IMR-90 (cell line): ENCODE measurements around the gene NOP10. TPM values are rescaled to one million over a fixed set of nuclear protein-coding genes. Genes with fewer than 3 reads are reported as not detected.

Experiments used
- ATAC-seq: fragments of 200-7000 bp; cut with Tn5 transposase; 2 replicates; pipeline ENCODE4 v1.9.1; 2020; ENCODE audit warnings: low read depth, mild to moderate bottlenecking, moderate library complexity
- BruUV-seq: library from RNA; stranded (reverse); fragments of 400-500 nt; replicated peaks from 2 replicates; lab custom pipeline; 2021; lab: Mats Ljungman, UMichigan
- CTCF ChIA-PET: fragments of 300-600 bp; formaldehyde crosslinking; extraction: SDS; loops from one replicate; lab custom pipeline; 2021; ENCODE audit warnings: antibody characterized with exemption; lab: Yijun Ruan, JAX
- POLR2A ChIA-PET: fragments of 300-600 bp; sonication (Branson Sonifier 250); formaldehyde crosslinking; loops from one replicate; lab custom pipeline; 2022; ENCODE audit warnings: antibody characterized with exemption; ENCODE audit not compliant: unreplicated experiment; lab: Charles Lee
- DNase-seq: peaks from one replicate; pipeline ENCODE4 v3.0.0; 2013
- H2AFZ ChIP-seq: replicated peaks from 2 replicates; pipeline ENCODE3; 2013; ENCODE audit warnings: low read length, mild to moderate bottlenecking; ENCODE audit not compliant: poor library complexity
- H2AK5ac ChIP-seq: 2 replicates; pipeline ENCODE4 v1.6.1; 2013; ENCODE audit warnings: low read depth, low read length, inconsistent platforms
- H2AK9ac ChIP-seq: replicated peaks from 2 replicates; pipeline ENCODE3; 2013; ENCODE audit warnings: mild to moderate bottlenecking, low read depth, low read length, moderate library complexity; ENCODE audit not compliant: poor library complexity
- H2BK120ac ChIP-seq: 2 replicates; pipeline ENCODE4 v1.6.1; 2013; ENCODE audit warnings: low read depth, low read length, inconsistent platforms
- H2BK15ac ChIP-seq: 3 replicates; pipeline ENCODE4 v1.6.1; 2013; ENCODE audit warnings: low read depth, low read length, inconsistent platforms
- H2BK20ac ChIP-seq: 2 replicates; pipeline ENCODE4 v1.6.1; 2013; ENCODE audit warnings: low read depth, mild to moderate bottlenecking, inconsistent platforms, low read length, moderate library complexity
- H2BK5ac ChIP-seq: 2 replicates; pipeline ENCODE4 v1.6.1; 2013; ENCODE audit warnings: mild to moderate bottlenecking, low read depth, low read length, inconsistent platforms; ENCODE audit not compliant: poor library complexity, severe bottlenecking
- H3K14ac ChIP-seq: replicated peaks from 2 replicates; pipeline ENCODE4 v1.6.1; 2013; ENCODE audit warnings: low read depth, low read length, inconsistent platforms
- H3K18ac ChIP-seq: 2 replicates; pipeline ENCODE4 v1.6.1; 2013; ENCODE audit warnings: low read depth, low read length, control low read depth
- H3K23ac ChIP-seq: 2 replicates; pipeline ENCODE4 v1.6.1; 2013; ENCODE audit warnings: low read depth, low read length, inconsistent platforms
- H3K27ac ChIP-seq: 2 replicates; pipeline ENCODE4 v1.5.1; 2013; ENCODE audit warnings: mild to moderate bottlenecking, control low read depth, low read length; ENCODE audit not compliant: insufficient read depth
- H3K27me3 ChIP-seq: 2 replicates; pipeline ENCODE4 v1.6.1; 2013; ENCODE audit warnings: low read length; ENCODE audit not compliant: control insufficient read depth, insufficient read depth
- H3K36me3 ChIP-seq: 2 replicates; pipeline ENCODE4 v1.6.1; 2013; ENCODE audit warnings: low read length, mixed read lengths; ENCODE audit not compliant: control insufficient read depth, insufficient read depth
- H3K4ac ChIP-seq: 2 replicates; pipeline ENCODE4 v1.6.1; 2013; ENCODE audit warnings: low read depth, low read length, inconsistent platforms
- H3K4me1 ChIP-seq: 2 replicates; pipeline ENCODE4 v1.6.1; 2013; ENCODE audit warnings: low read length, mixed read lengths; ENCODE audit not compliant: control insufficient read depth, insufficient read depth
- H3K4me2 ChIP-seq: 2 replicates; pipeline ENCODE4 v1.6.1; 2013; ENCODE audit warnings: low read depth, mild to moderate bottlenecking, control low read depth, low read length, moderate library complexity
- H3K4me3 ChIP-seq: 2 replicates; pipeline ENCODE4 v1.5.1; 2013; ENCODE audit warnings: low read depth, mild to moderate bottlenecking, control low read depth, low read length, moderate library complexity; ENCODE audit not compliant: insufficient read depth
- H3K56ac ChIP-seq: 2 replicates; pipeline ENCODE4 v1.6.1; 2013; ENCODE audit warnings: low read length, inconsistent platforms; ENCODE audit not compliant: insufficient read depth; ENCODE audit errors: extremely low read depth
- H3K79me1 ChIP-seq, 2 experiments: 2 replicates each; pipeline ENCODE4 v1.6.1; 2013; ENCODE audit warnings: low read length in 2 of 2, inconsistent platforms in 1 of 2, low read depth in 1 of 2
- H3K9ac ChIP-seq: 2 replicates; pipeline ENCODE4 v1.6.1; 2013; ENCODE audit warnings: low read depth, low read length, control low read depth
- H3K9me1 ChIP-seq: 2 replicates; pipeline ENCODE4 v1.6.1; 2013; ENCODE audit warnings: low read length, inconsistent platforms; ENCODE audit not compliant: insufficient read depth
- H3K9me3 ChIP-seq: 2 replicates; pipeline ENCODE4 v1.6.1; 2013; ENCODE audit warnings: low read length; ENCODE audit not compliant: control insufficient read depth, insufficient read depth
- H4K20me1 ChIP-seq: 2 replicates; pipeline ENCODE4 v1.6.1; 2013; ENCODE audit warnings: low read length, inconsistent platforms; ENCODE audit not compliant: insufficient read depth
- H4K5ac ChIP-seq: 2 replicates; pipeline ENCODE4 v1.6.1; 2013; ENCODE audit warnings: mild to moderate bottlenecking, low read depth, low read length, control low read depth
- H4K8ac ChIP-seq, 2 experiments: 2 replicates each; pipeline ENCODE4 v1.6.1; 2013; ENCODE audit warnings: low read depth in 2 of 2, low read length in 2 of 2, control low read depth in 1 of 2, inconsistent platforms in 1 of 2
- H4K91ac ChIP-seq: 2 replicates; pipeline ENCODE4 v1.6.1; 2013; ENCODE audit warnings: low read depth, low read length, inconsistent platforms; ENCODE audit not compliant: insufficient read depth
- FOS ChIP-seq: fragments of 150-350 bp; IDR thresholded peaks from 2 replicates; pipeline ENCODE4 v1.6.1; 2016; ENCODE audit warnings: low read depth, low read length
- MAZ ChIP-seq: IDR thresholded peaks from 2 replicates; pipeline ENCODE4 v1.6.1; 2012; ENCODE audit warnings: low read depth, mild to moderate bottlenecking, low read length, improper control_type of control experiment, moderate library complexity, borderline replicate concordance
- MXI1 ChIP-seq: IDR thresholded peaks from 2 replicates; pipeline ENCODE4 v1.6.1; 2012; ENCODE audit warnings: low read depth, mild to moderate bottlenecking, low read length, moderate library complexity, borderline replicate concordance
- NFE2L2 ChIP-seq: fragments of 150-350 bp; IDR thresholded peaks from 2 replicates; pipeline ENCODE4 v1.6.1; 2016; ENCODE audit warnings: low read depth, mild to moderate bottlenecking, low read length
- RAD21 ChIP-seq: IDR thresholded peaks from 2 replicates; pipeline ENCODE4 v1.6.1; 2012; ENCODE audit warnings: low read length, improper control_type of control experiment
- RFX5 ChIP-seq: IDR thresholded peaks from 2 replicates; pipeline ENCODE4 v1.8.0; 2012; ENCODE audit warnings: low read depth, mild to moderate bottlenecking, low read length, moderate library complexity
- WGBS, 2 experiments: methylation state at CpG; one replicate each; pipeline versions ENCODE4 v1.1.5 to v1.1.7; 2013; ENCODE audit warnings: missing lambda C conversion rate in 2 of 2; ENCODE audit not compliant: insufficient read length in 1 of 2; ENCODE audit errors: extremely low coverage in 2 of 2; 5-methylcytosine and 5-hydroxymethylcytosine counted together
- dilution Hi-C: fragments of 300-500 bp; cut with HindIII; formaldehyde crosslinking; loops from one replicate; pipeline ENCODE4 v1.14.3; 2018; ENCODE audit warnings: low sequenced_read_pairs; ENCODE audit not compliant: unreplicated experiment
- in situ Hi-C: fragments of 300-500 bp; cut with MboI; formaldehyde crosslinking; loops from 3 replicates; pipeline ENCODE4 v1.14.3; 2019; ENCODE audit warnings: low sequenced_read_pairs, inconsistent platforms, mixed read lengths
- intact Hi-C: fragments of 100-400 bp; cut with micrococcal nuclease; formaldehyde crosslinking; loops from 2 replicates; pipeline ENCODE4 v1.10.0; 2022
- polyA plus RNA-seq, 3 experiments: library from polyadenylated mRNA; depleted of rRNA; stranded (reverse); fragments of >200 nt; gene quantifications; 2 replicates each; pipeline ENCODE4 v1.2.3, GENCODE V29; 2012; ENCODE audit warnings: low replicate concordance in 1 of 3
- total RNA-seq: library from RNA; depleted of rRNA; stranded (reverse); fragments of >200 nt; gene quantifications from 2 replicates; pipeline ENCODE4 v1.2.3, GENCODE V29; 2012
- TF ChIP-seq, protein P1 (sequence below): fragments of 150-350 bp; IDR thresholded peaks from 2 replicates; pipeline ENCODE4 v1.6.1; 2017; ENCODE audit warnings: mild to moderate bottlenecking, antibody characterized with exemption, low read length, low read depth

The NOP10 gene
- total and polyA plus RNA-seq, 2 of the 4 experiments (the other 2 are of a cell fraction) = 141 to 468 TPM

DNA sequence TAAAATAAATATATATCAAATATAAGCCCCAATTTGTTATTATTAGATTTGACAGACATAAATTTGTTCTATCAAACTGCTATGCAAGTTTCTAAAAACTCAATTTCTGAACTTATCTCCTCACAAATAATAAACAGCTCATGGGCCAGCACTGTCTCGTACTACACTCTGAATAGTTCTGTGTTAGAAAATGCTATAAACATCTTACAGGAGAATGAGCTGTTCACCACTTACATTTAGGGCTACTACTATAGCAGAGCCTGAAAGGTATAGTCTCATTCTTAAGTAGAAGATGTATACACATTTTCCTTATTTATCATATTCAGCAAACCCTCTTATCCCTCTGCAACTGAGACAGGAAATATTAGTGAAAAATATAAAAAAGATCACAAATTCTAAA lies 18.0 kb downstream of the NOP10 start:
- no peak overlapping the region for H2AK5ac ChIP-seq
- H4K8ac ChIP-seq = no peak overlapping the region
- H3K56ac ChIP-seq = no peak overlapping the region
- H3K14ac ChIP-seq = no peak overlapping the region
- no peak overlapping the region for H3K4me3 ChIP-seq
- H2AFZ ChIP-seq = no peak overlapping the region
- CTCF ChIA-PET = no interaction called here
- no peak for ATAC-seq
- no peak overlapping the region for H2AK9ac ChIP-seq
- H3K79me1 ChIP-seq = 0 out of 4 replicates have a peak, but pooled peaks cover 0 to 6% of the 10 kb centered on the region in 2 experiments
- no peak for TF ChIP-seq RFX5
- TF ChIP-seq MXI1 = no peak
- TF ChIP-seq NFE2L2 = no peak
- no peak for TF ChIP-seq FOS
- TF ChIP-seq RAD21 = no peak
- no peak for TF ChIP-seq MAZ
- TF ChIP-seq, protein P1, sequence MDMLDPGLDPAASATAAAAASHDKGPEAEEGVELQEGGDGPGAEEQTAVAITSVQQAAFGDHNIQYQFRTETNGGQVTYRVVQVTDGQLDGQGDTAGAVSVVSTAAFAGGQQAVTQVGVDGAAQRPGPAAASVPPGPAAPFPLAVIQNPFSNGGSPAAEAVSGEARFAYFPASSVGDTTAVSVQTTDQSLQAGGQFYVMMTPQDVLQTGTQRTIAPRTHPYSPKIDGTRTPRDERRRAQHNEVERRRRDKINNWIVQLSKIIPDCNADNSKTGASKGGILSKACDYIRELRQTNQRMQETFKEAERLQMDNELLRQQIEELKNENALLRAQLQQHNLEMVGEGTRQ = no peak
- H3K9me3 ChIP-seq = no peaks in the 10 kb centered on the region
- no peak overlapping the region for H3K27ac ChIP-seq
- no peaks in the 10 kb centered on the region for H3K27me3 ChIP-seq
- WGBS, 2 experiments = no CpG with 5 or more reads among the region's 1 CpG
- POLR2A ChIA-PET = interaction anchor here (0.7 kb wide), 1 partner anchor 8 kb away, joined by 4 read pairs; no protein-coding TSS in a partner anchor
- H3K9ac ChIP-seq = no peak overlapping the region
- no peaks in the 10 kb centered on the region for H3K4me1 ChIP-seq
- H2BK5ac ChIP-seq = no peak overlapping the region
- H3K36me3 ChIP-seq = no peaks in the 10 kb centered on the region
- no peak overlapping the region for H2BK20ac ChIP-seq
- in situ Hi-C loops = no loop called here
- H4K91ac ChIP-seq = no peak overlapping the region
- H3K4ac ChIP-seq = no peak overlapping the region
- no peak overlapping the region for H2BK15ac ChIP-seq
- H3K23ac ChIP-seq = no peak overlapping the region
- no peak overlapping the region for H3K18ac ChIP-seq
- no peak overlapping the region for H2BK120ac ChIP-seq
- dilution Hi-C loops = no loop called here
- H4K5ac ChIP-seq = no peak overlapping the region
- H3K4me2 ChIP-seq = no peak overlapping the region
- no peak for DNase-seq
- intact Hi-C loops = no loop called here
- H4K20me1 ChIP-seq = no peaks in the 10 kb centered on the region
- no TSS peak for BruUV-seq
- no peaks in the 10 kb centered on the region for H3K9me1 ChIP-seq
